ENCODE results near the gene FUT1. TPM values are rescaled to one million over a fixed set of nuclear protein-coding genes. Genes with fewer than 3 reads are reported as not detected.

Gene FUT1
- total RNA-seq, 1 experiment from 2014 or later, result 14.1 TPM

DNA sequence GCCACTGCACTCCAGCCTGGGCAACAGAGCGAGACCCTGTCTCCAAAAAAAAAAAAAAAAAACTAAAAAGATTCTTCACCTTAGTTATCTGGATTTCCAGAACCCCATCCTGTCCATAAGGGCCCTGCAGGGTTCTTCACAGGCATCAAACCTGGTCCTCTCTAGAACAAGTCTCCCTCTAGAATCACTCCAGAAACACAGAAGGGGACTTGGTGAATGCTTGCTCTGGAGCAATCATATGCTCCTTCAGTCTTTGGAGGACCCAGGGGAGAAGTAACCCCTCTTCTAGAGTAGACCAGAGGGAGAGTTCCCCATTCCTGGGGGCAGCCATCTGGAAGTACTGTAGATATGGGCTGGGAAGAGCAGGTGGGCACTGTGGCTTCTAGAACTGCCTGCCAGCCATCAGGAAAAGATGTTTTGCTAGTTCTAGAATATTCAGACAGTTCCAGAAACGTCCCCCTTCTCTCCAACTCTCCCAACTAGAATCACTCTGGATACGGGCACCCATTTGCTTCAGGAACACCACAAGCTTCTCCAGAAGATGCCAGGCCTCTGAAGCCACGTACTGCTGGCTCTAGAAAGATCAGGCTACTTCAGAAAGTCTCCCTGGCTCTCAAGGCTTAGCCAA is 2.8 kb downstream of the FUT1 start (continued):
- no peak for TF ChIP-seq SIN3A (IDR thresholded peaks at IDR 0.05; ENCODE audit: low read depth)
- TF ChIP-seq SRF (IDR thresholded peaks at IDR 0.05; ENCODE audit: low read depth), result no peak
- TF ChIP-seq YY1 (IDR thresholded peaks at IDR 0.05; ENCODE audit: extremely low read depth, insufficient replicate concordance, low read depth, low read length), result no peak
- TF ChIP-seq, protein P1, sequence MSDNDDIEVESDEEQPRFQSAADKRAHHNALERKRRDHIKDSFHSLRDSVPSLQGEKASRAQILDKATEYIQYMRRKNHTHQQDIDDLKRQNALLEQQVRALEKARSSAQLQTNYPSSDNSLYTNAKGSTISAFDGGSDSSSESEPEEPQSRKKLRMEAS (IDR thresholded peaks at IDR 0.05), result no peak
- TF ChIP-seq ZFX (IDR thresholded peaks at IDR 0.05), result no peak

DNA sequence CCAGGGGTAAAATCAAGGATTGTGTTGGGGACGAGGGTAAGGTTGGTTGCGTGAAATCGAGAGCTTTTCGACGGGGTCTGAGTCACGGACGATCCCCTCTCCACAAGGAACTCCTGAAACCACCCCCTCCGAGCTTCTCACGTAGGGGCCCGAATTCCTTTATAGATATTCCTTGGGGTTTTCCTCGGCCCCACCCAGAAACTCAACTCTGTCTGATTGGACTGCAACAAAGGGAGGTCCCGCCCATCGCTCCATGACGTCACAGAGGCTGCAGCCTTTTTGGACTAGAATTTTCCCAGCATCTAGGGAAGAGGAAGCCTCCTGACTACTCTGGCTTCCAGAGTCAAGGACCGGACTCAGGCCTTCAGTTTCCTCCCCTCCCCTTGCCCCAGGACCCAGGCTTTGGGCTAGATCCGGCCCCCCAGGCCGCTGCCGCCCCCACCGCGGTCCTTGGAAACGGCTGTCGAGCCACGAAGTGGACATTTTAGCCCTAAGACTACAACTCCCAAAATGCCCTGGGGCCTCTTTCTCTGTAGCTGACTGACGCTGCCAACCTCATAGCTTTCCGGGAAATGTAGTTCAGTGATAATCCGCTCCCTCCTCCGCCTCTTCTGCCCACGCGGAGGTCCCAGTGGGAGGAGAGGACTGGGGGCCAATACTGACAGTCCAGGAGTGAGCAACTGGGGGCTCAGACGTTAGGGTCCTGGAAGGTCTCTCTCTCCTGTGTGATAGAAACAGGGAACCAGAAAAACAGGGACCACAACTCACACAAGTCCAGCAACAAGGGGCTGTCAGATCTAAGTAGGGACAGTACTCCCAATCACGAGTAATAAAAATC is 5.5 kb downstream of the FUT1 start, which contains the start of gene IZUMO1:
Gene IZUMO1, minus strand, starts transcription at position 172 of the 838 bp plus-strand sequence. CDS start 1,050 bp downstream, outside the sequence.
- DNase-seq (ENCODE audit: low read depth, low spot score) (peak; percentile 59), ATAC-seq (peak; percentile 76)
- ChIA-PET CTCF (interaction anchor here (1.3 kb wide), 1 partner anchor 71 kb away, joined by 3 read pairs; no protein-coding TSS in a partner anchor), RAD21 (ENCODE audit: low non-redundant PET in 1 of 2, low total read pairs in 2 of 2, uncharacterized antibody in 2 of 2, unreplicated experiment in 2 of 2) (no interaction called here), POLR2A (no interaction called here)
- H3K27ac ChIP-seq (ENCODE audit: low read depth, low read length), result peak within 1 kb of the TSS; percentile 36
- H3K4me3 ChIP-seq (replicated peaks in 1 of 2; ENCODE audit: low read depth in 1 of 2, low read length in 2 of 2), result peak within 1 kb of the TSS; percentile 31 to 48
- H2AFZ ChIP-seq (ENCODE audit: low read depth, low read length, poor library complexity, severe bottlenecking), result no peak within 1 kb of the TSS
- H3K9ac ChIP-seq (ENCODE audit: low read length), result peak within 1 kb of the TSS; percentile 41
- H3K9me3 ChIP-seq (ENCODE audit: control insufficient read depth in 1 of 2, insufficient read depth in 1 of 2, low read depth in 1 of 2, low read length in 2 of 2), result no peaks in the 10 kb centered on the region
- BruUV-seq (replicated peaks), result no TSS peak
- intact Hi-C loops (cut with micrococcal nuclease), result loop anchor here (5.0 kb wide), 1 partner anchor 35 kb away; no protein-coding TSS in a partner anchor
- peaks cover 0 to 20% of the 10 kb centered on the region in 2 experiments; a peak in 2 of 4 replicates for H3K4me1 ChIP-seq (ENCODE audit: control insufficient read depth in 1 of 2, insufficient read depth in 2 of 2, low read length in 2 of 2)
- H3K4me2 ChIP-seq (ENCODE audit: low read length), result peak within 1 kb of the TSS; percentile 58
- no peak for TF ChIP-seq ZNF274 (IDR thresholded peaks at IDR 0.05; ENCODE audit: low read depth, low read length)
- peak; percentile 41 for TF ChIP-seq POLR2AphosphoS5 (IDR thresholded peaks at IDR 0.05; ENCODE audit: low read depth, low read length)
- H3K36me3 ChIP-seq (ENCODE audit: control insufficient read depth in 1 of 2, insufficient read depth in 2 of 2, low read length in 2 of 2), result peaks cover 14 to 27% of the 10 kb centered on the region in 2 experiments; a peak in 3 of 4 replicates
- no peaks in the 10 kb centered on the region for H3K27me3 ChIP-seq (ENCODE audit: insufficient read depth, low read length)
- H3K9me2 ChIP-seq (ENCODE audit: insufficient read depth), result no peaks in the 10 kb centered on the region
- H4K20me1 ChIP-seq (ENCODE audit: insufficient read depth), result no peaks in the 10 kb centered on the region
- peaks cover 39% of the 10 kb centered on the region for H3K79me2 ChIP-seq (ENCODE audit: insufficient read depth, low read length)

Data from HCT116 (cell line).